ENCODE data around the gene THEMIS.
"Not testable (repeated sequence)": the region's sequence is repeated elsewhere in the genome, so short reads cannot be mapped to it uniquely, and the experiment has no call there.

Gene THEMIS

GRCh38 chr6:127796713-127797112 lies 104.1 kb downstream of the THEMIS start:
- DNase-seq (ENCODE audit: low read depth in 2 of 2) = no peak

DNA sequence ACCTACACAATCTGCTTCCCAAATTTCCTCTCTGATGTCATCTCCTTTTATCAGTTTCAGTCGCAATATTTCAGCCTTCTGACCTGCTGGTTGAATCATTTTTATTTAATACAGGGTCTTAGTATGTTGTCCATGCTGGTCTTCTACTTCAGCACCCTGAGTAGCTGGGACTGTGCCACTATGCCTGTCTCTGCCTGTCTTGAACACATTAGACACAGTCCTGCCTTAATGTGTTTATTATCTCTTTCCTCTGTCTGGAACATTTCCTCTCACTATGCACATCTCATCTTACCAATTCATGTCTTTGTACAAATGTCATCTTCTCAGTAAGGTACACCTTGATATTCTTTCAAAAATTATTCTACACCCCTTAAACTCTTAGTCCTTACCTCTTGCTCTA lies 106.5 kb downstream of the THEMIS start:
- DNase-seq (ENCODE audit: low read depth in 2 of 2) = no peak

DNA sequence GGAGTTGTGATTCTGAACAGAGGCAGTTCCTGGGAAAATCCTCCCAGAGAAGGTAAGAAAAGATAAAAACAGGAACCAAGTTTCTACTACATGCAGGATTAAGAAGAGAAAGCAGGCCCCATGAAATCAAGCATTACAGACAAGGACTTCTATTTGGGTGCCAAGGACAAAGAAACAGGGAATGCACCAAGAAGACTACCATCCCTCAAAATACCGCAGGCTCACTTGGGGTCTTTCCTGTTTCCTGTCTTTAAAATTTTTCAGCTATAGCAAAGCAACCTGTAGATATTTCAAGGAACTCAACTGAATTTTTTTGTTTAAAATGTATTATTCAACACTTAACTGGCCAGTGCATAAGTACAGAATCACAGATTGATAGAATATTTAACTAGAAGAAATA lies 107.5 kb downstream of the THEMIS start:
- no peak for DNase-seq (ENCODE audit: low read depth in 2 of 2)

GRCh38 chr6:127792616-127793015 lies 108.2 kb downstream of the THEMIS start:
- DNase-seq (ENCODE audit: low read depth in 2 of 2) = no peak

DNA sequence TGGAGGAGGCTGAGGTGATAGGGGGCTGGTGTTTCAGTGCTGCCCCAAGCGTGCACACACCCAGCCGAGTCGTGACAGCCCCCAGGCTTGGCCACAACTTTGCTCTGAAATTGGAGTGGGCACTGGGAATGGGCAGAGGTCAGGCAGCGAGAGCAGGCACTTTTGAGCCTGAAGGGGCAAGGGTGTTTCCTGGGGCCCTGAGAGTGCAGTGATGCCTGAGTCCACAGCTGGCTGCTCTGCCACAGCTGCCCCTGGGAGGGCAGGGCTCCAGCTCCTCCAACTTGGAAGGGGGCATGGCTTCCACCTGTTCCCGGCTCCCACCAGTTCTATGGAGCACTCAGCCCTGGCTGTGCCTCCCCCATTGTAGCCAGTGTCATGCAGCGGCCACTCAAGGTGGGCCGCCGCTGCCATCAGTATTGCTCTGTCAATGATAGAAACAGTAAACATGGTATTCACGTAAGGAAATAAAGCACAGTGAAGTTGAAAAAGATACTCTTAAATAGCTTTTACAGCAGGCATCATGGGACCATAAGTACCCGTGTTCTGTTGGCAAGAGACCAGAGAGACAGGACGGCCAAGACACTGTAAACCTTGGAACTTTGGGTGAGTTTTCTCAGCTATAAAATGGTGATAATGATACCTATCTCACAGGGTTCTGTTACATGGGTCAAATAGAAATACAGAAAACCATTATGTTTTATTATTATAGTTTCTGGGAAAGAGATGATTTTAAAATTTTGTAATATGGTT lies 108.9 kb downstream of the THEMIS start:
- no peak for DNase-seq (ENCODE audit: low read depth in 2 of 2)

- no peak for DNase-seq (ENCODE audit: low read depth in 2 of 2)
These were observed 110.3 kb downstream of the THEMIS start for GRCh38 chr6:127790571-127790970.

DNA sequence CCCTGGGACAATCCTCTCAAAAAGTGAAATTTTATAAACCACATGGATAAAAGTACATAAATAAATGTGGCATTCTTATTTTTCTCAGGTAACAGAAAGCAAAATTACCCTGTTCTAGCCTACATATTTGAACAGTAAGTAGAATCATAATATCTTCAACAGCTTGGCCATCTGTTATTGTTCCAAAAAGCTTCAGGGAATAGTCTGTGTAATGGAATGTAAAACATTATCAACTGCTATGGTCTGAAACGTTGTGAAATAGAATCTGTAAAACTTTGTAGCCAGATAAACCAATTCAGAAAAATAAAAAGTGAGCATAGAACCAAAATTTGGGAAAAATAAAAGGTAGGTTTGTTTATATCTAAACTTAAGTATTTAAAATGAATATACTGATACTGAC lies 114.7 kb downstream of the THEMIS start:
- DNase-seq (ENCODE audit: low read depth in 2 of 2) = no peak

GRCh38 chr6:127784468-127784867 lies 116.4 kb downstream of the THEMIS start:
- DNase-seq (ENCODE audit: low read depth in 2 of 2) = no peak

DNA sequence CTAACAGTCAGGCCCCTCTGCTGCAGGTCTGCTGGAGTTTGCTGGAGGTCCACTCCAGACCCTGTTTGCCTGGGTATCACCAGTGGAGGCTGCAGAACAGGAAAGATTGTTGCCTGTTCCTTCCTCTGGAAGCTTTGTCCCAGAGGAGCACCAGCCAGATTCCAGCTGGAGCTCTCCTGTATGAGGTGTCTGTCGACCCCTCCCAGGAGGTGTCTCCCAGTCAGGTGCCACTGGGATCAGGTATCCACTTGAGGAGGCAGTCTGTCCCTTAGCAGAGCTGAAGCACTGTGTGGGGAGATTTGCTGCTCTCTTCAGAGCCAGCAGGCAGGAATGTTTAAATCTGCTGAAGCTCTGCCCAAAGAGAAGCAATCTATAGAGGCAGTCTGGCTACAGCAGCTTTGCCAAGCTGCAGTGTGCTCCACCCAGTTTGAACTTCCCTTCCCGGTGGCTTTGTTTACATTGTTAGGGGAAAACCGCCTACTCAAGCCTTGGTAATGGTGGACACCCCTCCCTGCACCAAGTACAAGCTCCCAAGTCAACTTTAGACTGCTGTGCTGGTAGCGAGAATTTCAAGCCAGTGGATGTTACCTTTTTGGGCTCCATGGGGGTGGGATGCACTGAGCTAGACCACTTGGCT lies 119.1 kb downstream of the THEMIS start:
- not testable (repeated sequence) for DNase-seq (ENCODE audit: low read depth in 2 of 2)

GRCh38 chr6:127776320-127776719 lies 124.5 kb downstream of the THEMIS start:
- no peak for DNase-seq (ENCODE audit: low read depth in 2 of 2)

GRCh38 chr6:127775371-127775770 lies 125.5 kb downstream of the THEMIS start:
- DNase-seq (ENCODE audit: low read depth in 2 of 2) = no peak

- no peak for DNase-seq (ENCODE audit: low read depth in 2 of 2)
These were observed 132.1 kb downstream of the THEMIS start for GRCh38 chr6:127768745-127769144.

- no peak for DNase-seq (ENCODE audit: low read depth in 2 of 2)
These were observed 132.6 kb downstream of the THEMIS start for GRCh38 chr6:127768223-127768622.

DNA sequence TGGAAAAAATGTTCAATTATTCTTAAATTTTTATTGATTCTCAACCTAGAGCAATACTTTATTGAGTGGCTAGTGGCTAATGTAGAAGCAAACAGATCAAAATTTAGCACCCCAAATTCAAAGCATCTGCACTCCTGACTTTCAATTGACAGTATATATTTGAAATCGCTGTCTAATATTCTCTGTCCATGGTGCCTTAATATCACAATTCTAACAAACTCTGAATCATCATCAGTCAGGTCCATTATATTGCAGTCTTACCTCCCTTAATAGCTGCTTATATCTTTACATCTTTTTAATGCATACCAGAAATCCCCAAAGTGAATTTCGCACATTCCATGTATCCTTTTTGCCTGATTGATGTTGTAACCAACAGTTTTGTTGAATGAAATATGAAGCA lies 134.9 kb downstream of the THEMIS start:
- no peak for DNase-seq (ENCODE audit: low read depth in 2 of 2)

- no peak for DNase-seq (ENCODE audit: low read depth in 2 of 2)
These were observed 138.6 kb downstream of the THEMIS start for GRCh38 chr6:127762284-127762683.

GRCh38 chr6:127761084-127761483 lies 139.8 kb downstream of the THEMIS start:
- DNase-seq (ENCODE audit: low read depth in 2 of 2) = no peak

- DNase-seq (ENCODE audit: low read depth in 2 of 2) = no peak
These were observed 151.8 kb downstream of the THEMIS start for GRCh38 chr6:127749095-127749494.

DNA sequence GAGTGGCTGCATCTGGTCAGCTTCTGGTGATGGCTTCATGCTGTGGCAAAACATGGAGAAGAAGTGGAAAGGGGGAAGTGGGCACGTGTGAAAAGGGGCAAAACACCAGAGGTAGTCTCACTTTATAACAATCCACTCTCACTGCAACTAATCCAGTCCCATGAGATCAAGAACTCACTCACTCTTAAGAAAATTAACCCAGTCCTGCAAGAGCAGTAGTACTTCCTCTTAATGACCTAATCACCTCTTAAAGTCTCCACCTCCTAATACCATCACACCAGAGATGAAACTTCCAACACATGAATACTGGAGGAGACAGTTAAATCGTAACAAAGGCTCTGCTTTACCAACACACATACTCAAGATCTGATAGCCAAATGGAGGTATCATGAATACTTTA lies 152.6 kb downstream of the THEMIS start:
- DNase-seq (ENCODE audit: low read depth in 2 of 2) = no peak

DNA sequence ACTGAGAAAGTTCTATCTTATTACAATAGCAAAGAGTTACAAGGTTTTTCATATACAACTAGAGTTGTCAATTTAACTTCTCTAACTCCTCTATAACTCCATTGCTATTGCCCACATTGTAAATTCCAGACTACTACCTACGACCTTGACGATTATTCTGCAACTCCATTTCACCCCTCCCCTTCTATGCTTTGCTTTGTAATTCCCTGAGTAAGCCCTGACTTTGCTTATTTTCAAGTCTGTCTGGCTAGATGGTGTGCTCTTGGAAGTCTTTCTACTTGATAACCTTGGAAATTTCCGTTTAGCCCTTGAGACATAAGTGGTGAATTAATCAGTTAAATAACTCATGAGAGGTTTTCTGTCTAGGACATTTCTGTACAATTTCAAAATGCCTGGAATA lies 162.4 kb downstream of the THEMIS start:
- DNase-seq (ENCODE audit: low read depth in 2 of 2) = no peak

DNA sequence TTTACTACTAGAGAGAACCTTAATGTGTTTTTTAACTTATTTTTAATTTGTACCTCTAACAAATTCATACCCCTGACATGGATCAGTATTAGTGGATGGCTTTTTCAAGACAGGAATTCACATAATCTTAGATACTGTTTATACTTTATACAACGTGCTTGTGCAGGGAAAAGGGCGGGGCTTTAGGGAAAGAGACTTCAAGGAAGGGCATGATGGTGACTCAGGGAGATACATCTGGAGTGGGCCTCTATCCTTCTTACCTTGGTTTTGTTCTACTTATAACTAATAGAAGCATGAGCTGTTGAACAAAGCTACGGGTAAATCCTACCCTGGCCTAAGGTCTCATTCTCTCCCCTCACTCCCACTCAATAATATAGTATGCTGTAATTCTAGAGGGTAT lies 163.1 kb downstream of the THEMIS start:
- no peak for DNase-seq (ENCODE audit: low read depth in 2 of 2)

DNA sequence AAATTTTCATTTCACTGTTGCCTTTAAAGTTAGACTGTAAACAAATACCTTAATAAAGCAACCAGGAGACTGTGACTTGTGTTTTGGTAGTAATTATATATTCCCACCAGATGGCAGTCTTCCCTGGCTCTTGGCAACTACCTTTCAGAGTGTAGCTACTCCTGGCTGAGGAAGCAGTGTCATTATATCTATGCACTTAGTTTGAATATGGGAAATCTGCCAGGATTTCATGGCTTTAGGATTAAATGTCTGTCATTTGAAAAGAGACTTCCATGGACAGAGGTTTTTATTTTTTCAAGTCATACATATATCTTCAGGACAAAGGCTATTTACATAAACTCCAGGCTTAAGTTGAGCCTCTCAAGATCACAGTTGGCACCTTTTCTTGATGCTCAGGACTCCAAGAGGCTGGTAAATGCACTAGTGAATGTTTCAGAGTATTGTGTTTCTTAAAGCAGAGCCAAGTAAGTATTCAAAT lies 163.8 kb downstream of the THEMIS start:
- peak in 1 of 2 donors; percentile 28 for DNase-seq (ENCODE audit: low read depth in 2 of 2)

GRCh38 chr6:127732927-127733326 lies 167.9 kb downstream of the THEMIS start:
- DNase-seq (ENCODE audit: low read depth in 2 of 2) = no peak

- no peak for DNase-seq (ENCODE audit: low read depth in 2 of 2)
These were observed 173.5 kb downstream of the THEMIS start for GRCh38 chr6:127727260-127727953.
